Stimulated activated naive B cell treated with anti-CD40 and anti-IgM and Interleukin-4, amounts not matched to agents 10 μg/mL and 1 μg/mL and 100 μg/mL, for 72 hours (primary cell): ENCODE results near the gene CERT1.
A peak's percentile ranks its signal among the peaks of the same experiment; 100 is the strongest.
"Not testable (repeated sequence)": the region's sequence is repeated elsewhere in the genome, so short reads cannot be mapped to it uniquely, and the experiment has no call there.

Experiments
- ATAC-seq, 2 donors: fragments of 150-1000 bp; cut with Tn5 transposase; replicated peaks; 2 replicates each; pipeline ENCODE4 v1.10.0; 2021; ENCODE audit warnings: moderate library complexity in 1 of 2
- DNase-seq: peaks from one replicate; pipeline ENCODE4 v3.0.0; 2021
- H3K27ac Mint-ChIP-seq: one replicate; pipeline ENCODE4 v1.8.0; 2022; ENCODE audit warnings: mild to moderate bottlenecking, mixed read lengths
- H3K27me3 Mint-ChIP-seq, 2 donors: one replicate each; pipeline ENCODE4 v1.8.0; 2022; ENCODE audit warnings: mixed read lengths in 2 of 2
- H3K36me3 Mint-ChIP-seq, 2 donors: one replicate each; pipeline ENCODE4 v1.8.0; 2022; ENCODE audit warnings: mixed read lengths in 2 of 2, mild to moderate bottlenecking in 1 of 2
- H3K4me1 Mint-ChIP-seq, 2 donors: one replicate each; pipeline ENCODE4 v1.8.0; 2022; ENCODE audit warnings: mixed read lengths in 2 of 2, mild to moderate bottlenecking in 1 of 2
- H3K4me3 Mint-ChIP-seq, 2 donors: one replicate each; pipeline ENCODE4 v1.8.0; 2022; ENCODE audit warnings: mild to moderate bottlenecking in 2 of 2, mixed read lengths in 2 of 2, moderate library complexity in 1 of 2
- H3K9me3 Mint-ChIP-seq, 2 donors: one replicate each; pipeline ENCODE4 v1.8.0; 2022; ENCODE audit warnings: mixed read lengths in 2 of 2, mild to moderate bottlenecking in 1 of 2

The CERT1 gene

GRCh38 chr5:75511435-75512382 lies at the start of gene CERT1, which contains the start of gene POLK:
TSS of gene CERT1 (minus strand) at chr5:75511629. CDS start at chr5:75511207, 422 bp downstream.
TSS of gene POLK (plus strand) at chr5:75511891.
- H3K27me3 Mint-ChIP-seq, result no peaks in the 10 kb centered on the region

DNA sequence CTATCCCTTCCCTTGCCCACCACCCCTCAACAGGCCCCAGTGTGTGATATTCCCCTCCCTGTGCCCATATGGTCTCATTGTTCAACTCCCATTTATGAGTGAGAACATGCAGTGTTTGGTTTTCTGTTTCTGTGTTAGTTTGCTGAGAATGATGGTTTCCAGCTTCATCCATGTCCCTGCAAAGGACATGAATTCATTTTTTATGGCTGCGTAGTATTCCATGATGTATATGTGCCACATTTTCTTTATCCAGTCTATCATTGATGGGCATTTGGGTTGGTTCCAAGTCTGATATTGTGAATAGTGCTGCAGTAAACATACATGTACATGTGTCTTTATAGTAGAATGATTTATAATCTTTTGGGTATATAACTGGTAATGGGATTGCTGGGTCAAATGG lies 49.2 kb upstream of the CERT1 start:
- Mint-ChIP-seq H3K36me3 (peaks cover 70 to 80% of the 10 kb centered on the region in 2 donors), H3K4me1 (peaks cover 19 to 34% of the 10 kb centered on the region in 2 donors), H3K9me3 (peaks cover 20% of the 10 kb centered on the region in 2 donors)
- not testable (repeated sequence) for H3K27me3 Mint-ChIP-seq, ATAC-seq, H3K27ac Mint-ChIP-seq, DNase-seq, H3K4me3 Mint-ChIP-seq

More at GRCh38 chr5:75511435-75512382, at the start of gene CERT1, which contains the start of gene POLK:
- peak within 1 kb of the TSS; percentile 96 to 98 for H3K4me3 Mint-ChIP-seq
- H3K9me3 Mint-ChIP-seq, result peaks cover 0 to 6% of the 10 kb centered on the region in 2 donors
- DNase-seq (peak; percentile 97), ATAC-seq (peak; percentile 92)
- H3K36me3 Mint-ChIP-seq, result peaks cover 12 to 25% of the 10 kb centered on the region in 2 donors
- H3K27ac Mint-ChIP-seq, result peak within 1 kb of the TSS; percentile 97
- peaks cover 22 to 59% of the 10 kb centered on the region in 2 donors for H3K4me1 Mint-ChIP-seq

GRCh38 chr5:75558981-75559632 lies 47.7 kb upstream of the CERT1 start:
- DNase-seq (no peak), ATAC-seq (no peak)
- Mint-ChIP-seq H3K27ac (no peak overlapping the region), H3K4me1 (peaks cover 10 to 20% of the 10 kb centered on the region in 2 donors), H3K27me3 (no peaks in the 10 kb centered on the region), H3K4me3 (no peak overlapping the region), H3K36me3 (peaks cover 69 to 79% of the 10 kb centered on the region in 2 donors), H3K9me3 (peaks cover 13 to 16% of the 10 kb centered on the region in 2 donors)

- ATAC-seq (no peak), DNase-seq (no peak)
- Mint-ChIP-seq H3K4me3 (no peak overlapping the region), H3K27me3 (no peaks in the 10 kb centered on the region), H3K36me3 (peaks cover 64 to 74% of the 10 kb centered on the region in 2 donors), H3K4me1 (peaks cover 6 to 17% of the 10 kb centered on the region in 2 donors), H3K27ac (no peak overlapping the region), H3K9me3 (peaks cover 5 to 11% of the 10 kb centered on the region in 2 donors)
Measured at GRCh38 chr5:75558221-75558620, 46.8 kb upstream of the CERT1 start.

GRCh38 chr5:75553358-75553757 lies 41.9 kb upstream of the CERT1 start:
- H3K27ac Mint-ChIP-seq, result no peak overlapping the region
- no peaks in the 10 kb centered on the region for H3K9me3 Mint-ChIP-seq
- peaks cover 49 to 65% of the 10 kb centered on the region in 2 donors for H3K36me3 Mint-ChIP-seq
- peaks cover 6 to 21% of the 10 kb centered on the region in 2 donors for H3K4me1 Mint-ChIP-seq
- no peak overlapping the region for H3K4me3 Mint-ChIP-seq
- no peaks in the 10 kb centered on the region for H3K27me3 Mint-ChIP-seq
- no peak for ATAC-seq
- DNase-seq, result no peak

DNA sequence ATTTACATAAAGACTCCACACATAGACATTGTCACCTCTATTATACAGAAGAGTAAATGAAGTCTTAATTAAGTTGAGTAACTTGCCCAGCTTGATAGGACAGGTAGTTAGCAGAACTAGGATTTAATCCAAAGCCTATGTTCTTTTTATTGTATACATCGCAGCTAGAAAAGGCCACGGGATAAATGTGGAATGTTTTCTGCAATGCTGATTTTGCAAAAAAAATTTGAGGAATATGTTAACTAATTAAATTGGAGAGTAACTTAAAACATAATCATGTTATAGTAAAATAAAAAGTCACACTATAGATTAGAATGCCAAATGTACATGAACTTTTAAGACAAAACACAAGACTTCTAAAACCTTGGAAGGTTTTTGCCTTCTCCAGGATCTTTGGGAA lies 41.3 kb upstream of the CERT1 start:
- DNase-seq (no peak), ATAC-seq (no peak)
- H3K36me3 Mint-ChIP-seq, result peaks cover 45 to 61% of the 10 kb centered on the region in 2 donors
- no peaks in the 10 kb centered on the region for H3K27me3 Mint-ChIP-seq
- no peak overlapping the region for H3K4me3 Mint-ChIP-seq
- no peak overlapping the region for H3K27ac Mint-ChIP-seq
- no peaks in the 10 kb centered on the region for H3K9me3 Mint-ChIP-seq
- H3K4me1 Mint-ChIP-seq, result peaks cover 6 to 24% of the 10 kb centered on the region in 2 donors

GRCh38 chr5:75551471-75551870 lies 40.0 kb upstream of the CERT1 start:
- Mint-ChIP-seq H3K4me3 (no peak overlapping the region), H3K9me3 (no peaks in the 10 kb centered on the region), H3K27me3 (no peaks in the 10 kb centered on the region), H3K36me3 (peaks cover 33 to 51% of the 10 kb centered on the region in 2 donors), H3K27ac (no peak overlapping the region), H3K4me1 (peaks cover 6 to 26% of the 10 kb centered on the region in 2 donors)
- DNase-seq (no peak), ATAC-seq (no peak)

DNA sequence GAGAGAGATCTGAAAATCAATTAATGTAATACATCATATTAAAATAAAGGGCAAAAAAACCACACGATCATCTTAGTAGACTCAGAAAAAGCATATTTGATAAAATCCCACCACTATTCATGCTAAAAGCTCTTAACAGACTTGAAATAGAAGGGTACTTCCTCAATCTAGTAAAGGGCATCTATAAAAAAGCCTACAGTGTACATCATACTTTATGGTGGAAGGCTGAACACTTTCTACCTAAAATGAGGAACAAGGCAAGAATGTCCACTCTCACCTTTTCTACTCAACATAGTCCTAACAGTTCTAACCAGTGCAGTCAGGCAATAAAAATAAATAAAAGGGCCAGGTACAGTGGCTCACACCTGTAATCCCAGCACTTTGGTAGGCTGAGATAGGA lies 39.2 kb upstream of the CERT1 start:
- ATAC-seq, result peak; percentile 99 to 100
- H3K4me3 Mint-ChIP-seq, result peak overlapping the region; percentile 37 to 56
- no peak for DNase-seq
- no peaks in the 10 kb centered on the region for H3K9me3 Mint-ChIP-seq
- H3K4me1 Mint-ChIP-seq, result peaks cover 6 to 21% of the 10 kb centered on the region in 2 donors
- peaks cover 29 to 44% of the 10 kb centered on the region in 2 donors for H3K36me3 Mint-ChIP-seq
- peak overlapping the region; percentile 81 for H3K27ac Mint-ChIP-seq
- no peaks in the 10 kb centered on the region for H3K27me3 Mint-ChIP-seq

DNA sequence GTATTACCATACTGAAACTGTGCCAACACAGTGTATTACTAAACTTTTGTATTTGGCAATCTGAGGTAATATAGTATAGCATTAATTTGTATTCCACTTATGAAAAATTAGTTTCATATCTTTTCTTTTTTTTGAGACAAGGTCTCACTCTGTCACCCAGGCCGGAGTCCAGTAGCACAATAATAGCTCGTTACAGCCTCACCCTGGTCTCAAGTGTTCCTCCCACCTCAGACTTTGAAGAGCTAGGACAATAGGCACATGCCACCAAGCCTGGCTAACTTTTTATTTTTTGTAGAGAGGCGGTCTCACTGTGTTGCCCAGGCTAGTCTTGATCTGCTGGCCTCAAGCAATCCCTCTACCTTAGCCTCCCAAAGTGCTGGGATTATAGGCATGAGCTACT lies 36.4 kb upstream of the CERT1 start:
- no peak for DNase-seq
- Mint-ChIP-seq H3K36me3 (peaks cover 19 to 32% of the 10 kb centered on the region in 2 donors), H3K27me3 (no peaks in the 10 kb centered on the region), H3K4me1 (peaks cover 11 to 31% of the 10 kb centered on the region in 2 donors), H3K9me3 (no peaks in the 10 kb centered on the region), H3K4me3 (no peak overlapping the region), H3K27ac (no peak overlapping the region)
- no peak for ATAC-seq

GRCh38 chr5:75546830-75547229 lies 35.4 kb upstream of the CERT1 start:
- no peak for DNase-seq
- H3K27ac Mint-ChIP-seq, result no peak overlapping the region
- ATAC-seq, result no peak
- H3K27me3 Mint-ChIP-seq, result no peaks in the 10 kb centered on the region
- peaks cover 11 to 36% of the 10 kb centered on the region in 2 donors for H3K4me1 Mint-ChIP-seq
- H3K4me3 Mint-ChIP-seq, result no peak overlapping the region
- peaks cover 17 to 29% of the 10 kb centered on the region in 2 donors for H3K36me3 Mint-ChIP-seq
- H3K9me3 Mint-ChIP-seq, result no peaks in the 10 kb centered on the region

DNA sequence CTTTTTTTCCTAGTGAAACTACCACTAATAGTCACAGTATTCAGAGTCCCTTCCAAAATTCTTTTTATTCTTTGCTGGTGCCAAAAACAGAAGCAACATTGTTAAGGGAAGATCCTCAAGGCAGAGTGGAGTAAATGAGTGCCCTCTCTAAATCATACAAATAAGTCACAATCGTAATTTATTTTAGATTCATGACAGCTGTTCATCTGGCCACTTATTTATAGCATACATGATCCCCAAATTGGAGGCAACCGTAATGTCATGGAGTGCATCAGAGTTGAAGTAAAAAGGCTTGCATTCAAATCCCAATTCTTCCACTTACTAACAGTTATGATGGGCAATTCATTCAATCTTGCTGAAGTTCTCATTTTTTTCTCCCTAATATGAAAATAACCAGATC lies 33.7 kb upstream of the CERT1 start:
- Mint-ChIP-seq H3K36me3 (peaks cover 10 to 19% of the 10 kb centered on the region in 2 donors), H3K4me3 (no peak overlapping the region), H3K4me1 (peaks cover 5 to 23% of the 10 kb centered on the region in 2 donors), H3K9me3 (no peaks in the 10 kb centered on the region), H3K27ac (no peak overlapping the region), H3K27me3 (no peaks in the 10 kb centered on the region)
- DNase-seq, result no peak
- no peak for ATAC-seq

DNA sequence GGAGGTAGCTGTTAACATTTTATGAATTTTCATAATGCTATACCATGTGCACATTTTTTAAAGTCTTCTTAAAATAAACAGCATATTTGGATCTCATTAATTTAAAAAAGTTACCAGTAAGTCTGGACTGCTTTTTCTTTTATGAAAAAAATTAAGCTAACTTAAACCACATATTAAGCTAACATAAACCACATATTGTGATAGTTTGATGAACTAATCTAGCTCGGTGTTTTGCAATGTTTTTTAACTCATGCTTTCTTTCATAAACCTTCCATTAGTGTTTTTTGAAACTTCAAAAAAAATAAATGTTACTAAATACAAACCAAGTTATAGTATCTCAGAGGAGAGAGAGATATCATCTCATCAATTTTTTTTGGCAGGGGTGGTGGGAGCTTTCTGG lies 26.8 kb upstream of the CERT1 start:
- DNase-seq (no peak), ATAC-seq (no peak)
- Mint-ChIP-seq H3K27ac (no peak overlapping the region), H3K9me3 (peaks cover 13 to 15% of the 10 kb centered on the region in 2 donors), H3K4me3 (no peak overlapping the region), H3K4me1 (peaks cover 13 to 34% of the 10 kb centered on the region in 2 donors), H3K36me3 (peaks cover 30 to 41% of the 10 kb centered on the region in 2 donors), H3K27me3 (no peaks in the 10 kb centered on the region)

DNA sequence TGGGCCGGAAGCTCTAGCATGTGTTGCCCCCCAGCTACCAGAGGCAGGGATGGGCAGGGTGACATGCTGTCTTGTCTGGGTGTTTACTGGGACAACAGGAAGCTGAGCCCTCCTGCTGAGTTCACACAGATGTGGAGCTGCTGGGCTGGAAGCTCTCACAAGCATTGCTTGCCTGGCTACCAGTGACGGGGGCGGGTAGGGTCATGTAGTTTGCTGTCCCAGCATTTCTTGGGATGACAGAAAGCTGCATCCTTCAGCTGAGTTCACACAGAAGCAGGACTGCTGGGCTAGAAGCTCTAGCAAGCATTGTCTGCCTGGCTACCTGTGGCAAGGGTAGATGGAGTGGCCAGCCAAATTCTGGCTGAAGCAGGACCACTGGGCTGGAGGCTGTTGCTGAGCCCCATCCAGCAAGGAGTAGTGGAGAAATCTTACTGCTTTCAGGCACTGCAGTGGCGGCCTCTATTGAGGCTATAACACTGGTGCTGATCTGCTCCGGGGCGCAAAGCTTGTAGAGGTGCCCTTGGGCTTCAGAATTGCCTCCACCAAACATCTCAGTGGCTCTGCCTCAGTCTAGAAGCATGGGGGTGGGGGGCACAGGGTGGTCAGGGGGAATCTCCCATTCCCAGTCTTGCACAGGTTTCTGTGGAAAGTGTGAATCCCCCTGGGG lies 25.4 kb upstream of the CERT1 start:
- Mint-ChIP-seq H3K4me3 (no peak overlapping the region), H3K9me3 (peaks cover 15 to 17% of the 10 kb centered on the region in 2 donors), H3K27ac (no peak overlapping the region), H3K27me3 (no peaks in the 10 kb centered on the region), H3K36me3 (peaks cover 40 to 51% of the 10 kb centered on the region in 2 donors), H3K4me1 (peaks cover 15 to 32% of the 10 kb centered on the region in 2 donors)
- ATAC-seq (no peak), DNase-seq (no peak)

DNA sequence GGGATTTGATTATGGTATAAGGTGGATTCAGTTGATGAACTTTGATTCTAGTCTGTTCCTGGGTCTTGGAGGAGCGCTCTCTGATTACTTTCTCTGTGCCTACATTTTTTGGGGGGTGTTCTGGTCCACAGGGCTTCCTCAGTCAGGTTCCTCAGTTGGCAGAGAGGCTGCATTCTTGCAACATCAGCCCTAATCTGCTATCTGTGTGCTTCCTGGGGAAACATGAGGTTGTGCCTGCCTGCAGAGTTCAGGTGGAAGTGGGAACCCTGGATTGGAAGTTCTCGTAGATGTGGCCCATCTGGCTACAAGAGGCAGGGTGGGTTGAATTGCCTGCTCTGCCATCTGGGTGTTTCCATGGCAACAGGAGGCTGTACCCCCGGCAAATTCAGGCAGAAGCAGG lies 24.7 kb upstream of the CERT1 start:
- H3K36me3 Mint-ChIP-seq, result peaks cover 40 to 51% of the 10 kb centered on the region in 2 donors
- ATAC-seq (no peak), DNase-seq (no peak)

More for the DNA sequence above, 24.7 kb upstream of the CERT1 start:
- Mint-ChIP-seq H3K9me3 (peaks cover 15 to 17% of the 10 kb centered on the region in 2 donors), H3K27ac (peak overlapping the region; percentile 3), H3K4me3 (no peak overlapping the region), H3K27me3 (no peaks in the 10 kb centered on the region), H3K4me1 (peaks cover 15 to 32% of the 10 kb centered on the region in 2 donors)
